ENCODE measurements around the gene FNDC1.
A peak's percentile ranks its signal among the peaks of the same experiment; 100 is the strongest.
"Not testable (repeated sequence)": the region's sequence is repeated elsewhere in the genome, so short reads cannot be mapped to it uniquely, and the experiment has no call there.

Gene FNDC1

DNA sequence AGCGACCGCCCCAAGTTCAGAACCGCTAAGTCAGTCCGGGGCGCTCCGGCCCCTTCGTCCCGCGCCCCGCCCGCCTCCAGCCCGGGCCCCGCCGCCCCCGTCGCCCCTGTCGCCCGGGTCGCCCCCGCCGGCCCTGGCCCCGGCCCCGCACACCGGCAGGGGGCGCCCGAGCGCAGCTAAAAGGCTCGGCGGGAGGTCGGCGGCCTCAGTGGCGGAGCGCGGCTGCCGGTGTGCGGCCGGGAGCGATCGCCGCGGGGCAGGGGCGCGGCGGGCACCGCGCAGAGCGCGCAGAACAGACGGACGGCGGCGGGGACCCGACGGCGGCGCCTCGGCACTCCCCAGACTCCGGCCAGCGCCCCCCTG is at the start of gene FNDC1:
TSS of gene FNDC1 (plus strand) at position 208 of the 363 bp plus-strand sequence. CDS start 197 bp downstream, outside the sequence.
- Histone ChIP-seq H3K27ac (ENCODE audit: low read length) (no peak within 1 kb of the TSS), H3K36me3 (ENCODE audit: control insufficient read depth in 2 of 2, insufficient read depth in 2 of 2, low read length in 2 of 2) (no peaks in the 10 kb centered on the region), H3K27me3 (ENCODE audit: control insufficient read depth in 1 of 2, insufficient read depth in 2 of 2, low read length in 2 of 2) (peaks cover 25 to 40% of the 10 kb centered on the region in 2 donors), H3K9me3 (ENCODE audit: control insufficient read depth in 2 of 2, low read length in 2 of 2) (no peaks in the 10 kb centered on the region), H3K4me1 (ENCODE audit: control insufficient read depth, insufficient read depth, low read length) (peaks cover 18% of the 10 kb centered on the region), H3K4me3 (ENCODE audit: low read length in 2 of 2) (peak within 1 kb of the TSS; percentile 55 to 60), H3K9ac (ENCODE audit: low read length in 2 of 2) (peak within 1 kb of the TSS in 1 of 2 donors; percentile 29)

- Histone ChIP-seq H3K27me3 (ENCODE audit: control insufficient read depth in 1 of 2, insufficient read depth in 2 of 2, low read length in 2 of 2) (no peaks in the 10 kb centered on the region), H3K9ac (ENCODE audit: low read length in 2 of 2) (no peak overlapping the region), H3K4me1 (ENCODE audit: control insufficient read depth, insufficient read depth, low read length) (peaks cover 3% of the 10 kb centered on the region), H3K36me3 (ENCODE audit: control insufficient read depth in 2 of 2, insufficient read depth in 2 of 2, low read length in 2 of 2) (no peaks in the 10 kb centered on the region), H3K4me3 (ENCODE audit: low read length in 2 of 2) (no peak overlapping the region), H3K27ac (ENCODE audit: low read length) (no peak overlapping the region), H3K9me3 (ENCODE audit: control insufficient read depth in 2 of 2, low read length in 2 of 2) (no peaks in the 10 kb centered on the region)
These were observed 49.4 kb upstream of the FNDC1 start for GRCh38 chr6:159119791-159120190.

DNA sequence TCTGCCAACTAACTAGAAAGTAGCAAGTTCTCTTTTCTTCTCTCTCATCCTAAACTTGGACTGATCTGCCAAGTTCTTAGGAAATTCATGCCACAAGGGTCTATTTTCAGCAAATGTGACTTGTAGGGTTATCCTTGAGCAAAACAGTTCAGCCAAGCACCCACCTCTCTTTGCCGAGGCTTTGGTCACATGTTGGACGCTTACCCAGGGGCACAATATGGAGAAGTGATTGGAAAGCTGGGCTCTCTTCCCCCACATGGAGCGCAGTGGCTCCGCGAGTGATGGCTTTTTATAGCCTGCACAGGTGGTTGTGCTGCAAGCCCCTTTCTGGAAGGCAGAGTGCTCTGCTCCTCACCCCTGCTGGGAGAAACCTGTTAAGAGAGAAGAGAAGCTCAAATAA is 47.7 kb upstream of the FNDC1 start:
- Histone ChIP-seq H3K4me1 (ENCODE audit: control insufficient read depth, insufficient read depth, low read length) (peaks cover 3% of the 10 kb centered on the region), H3K27me3 (ENCODE audit: control insufficient read depth in 1 of 2, insufficient read depth in 2 of 2, low read length in 2 of 2) (peaks cover 0 to 3% of the 10 kb centered on the region in 2 donors), H3K9ac (ENCODE audit: low read length in 2 of 2) (no peak overlapping the region), H3K4me3 (ENCODE audit: low read length in 2 of 2) (no peak overlapping the region), H3K9me3 (ENCODE audit: control insufficient read depth in 2 of 2, low read length in 2 of 2) (no peaks in the 10 kb centered on the region), H3K36me3 (ENCODE audit: control insufficient read depth in 2 of 2, insufficient read depth in 2 of 2, low read length in 2 of 2) (no peaks in the 10 kb centered on the region), H3K27ac (ENCODE audit: low read length) (no peak overlapping the region)

- H3K36me3 ChIP-seq (ENCODE audit: control insufficient read depth in 2 of 2, insufficient read depth in 2 of 2, low read length in 2 of 2), result no peaks in the 10 kb centered on the region
- H3K27me3 ChIP-seq (ENCODE audit: control insufficient read depth in 1 of 2, insufficient read depth in 2 of 2, low read length in 2 of 2), result peaks cover 0 to 3% of the 10 kb centered on the region in 2 donors
- no peak overlapping the region for H3K4me3 ChIP-seq (ENCODE audit: low read length in 2 of 2)
- peaks cover under 1% of the 10 kb centered on the region for H3K4me1 ChIP-seq (ENCODE audit: control insufficient read depth, insufficient read depth, low read length)
- H3K27ac ChIP-seq (ENCODE audit: low read length), result no peak overlapping the region
- no peaks in the 10 kb centered on the region for H3K9me3 ChIP-seq (ENCODE audit: control insufficient read depth in 2 of 2, low read length in 2 of 2)
- H3K9ac ChIP-seq (ENCODE audit: low read length in 2 of 2), result no peak overlapping the region
These were observed 46.7 kb upstream of the FNDC1 start for GRCh38 chr6:159122453-159122852.

DNA sequence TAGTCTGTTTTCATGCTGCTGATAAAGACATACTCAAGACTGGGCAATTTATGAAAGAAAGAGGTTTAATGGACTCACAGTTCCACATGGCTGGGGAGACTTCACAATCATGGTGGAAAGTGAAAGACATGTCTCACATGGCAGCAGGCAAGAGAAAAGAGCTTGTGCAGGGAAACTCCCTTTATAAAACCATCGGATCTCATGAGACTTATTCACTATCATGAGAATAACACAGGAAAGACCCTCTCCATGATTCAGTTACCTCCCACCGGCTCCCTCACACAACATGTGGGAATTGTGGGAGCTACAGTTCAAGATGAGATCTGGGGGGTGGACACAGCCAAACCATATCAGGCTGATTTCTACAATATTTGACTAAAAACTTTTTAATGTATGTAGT is 45.4 kb upstream of the FNDC1 start:
- not testable (repeated sequence) for H3K4me3 ChIP-seq (ENCODE audit: low read length in 2 of 2); H3K9me3 ChIP-seq (ENCODE audit: control insufficient read depth in 2 of 2, low read length in 2 of 2); H3K27ac ChIP-seq (ENCODE audit: low read length); H3K36me3 ChIP-seq (ENCODE audit: control insufficient read depth in 2 of 2, insufficient read depth in 2 of 2, low read length in 2 of 2); H3K4me1 ChIP-seq (ENCODE audit: control insufficient read depth, insufficient read depth, low read length); H3K27me3 ChIP-seq (ENCODE audit: control insufficient read depth in 1 of 2, insufficient read depth in 2 of 2, low read length in 2 of 2); H3K9ac ChIP-seq (ENCODE audit: low read length in 2 of 2)

GRCh38 chr6:159125014-159125609 is 44.1 kb upstream of the FNDC1 start:
- no peak overlapping the region for H3K4me3 ChIP-seq (ENCODE audit: low read length in 2 of 2)
- H3K27ac ChIP-seq (ENCODE audit: low read length), result no peak overlapping the region
- H3K9me3 ChIP-seq (ENCODE audit: control insufficient read depth in 2 of 2, low read length in 2 of 2), result no peaks in the 10 kb centered on the region
- no peaks in the 10 kb centered on the region for H3K36me3 ChIP-seq (ENCODE audit: control insufficient read depth in 2 of 2, insufficient read depth in 2 of 2, low read length in 2 of 2)
- H3K4me1 ChIP-seq (ENCODE audit: control insufficient read depth, insufficient read depth, low read length), result no peaks in the 10 kb centered on the region
- no peak overlapping the region for H3K9ac ChIP-seq (ENCODE audit: low read length in 2 of 2)
- peaks cover 0 to 3% of the 10 kb centered on the region in 2 donors for H3K27me3 ChIP-seq (ENCODE audit: control insufficient read depth in 1 of 2, insufficient read depth in 2 of 2, low read length in 2 of 2)

GRCh38 chr6:159125951-159126352 is 43.2 kb upstream of the FNDC1 start:
- H3K4me3 ChIP-seq (ENCODE audit: low read length in 2 of 2), result no peak overlapping the region
- no peaks in the 10 kb centered on the region for H3K4me1 ChIP-seq (ENCODE audit: control insufficient read depth, insufficient read depth, low read length)
- no peaks in the 10 kb centered on the region for H3K9me3 ChIP-seq (ENCODE audit: control insufficient read depth in 2 of 2, low read length in 2 of 2)
- H3K9ac ChIP-seq (ENCODE audit: low read length in 2 of 2), result no peak overlapping the region
- no peaks in the 10 kb centered on the region for H3K36me3 ChIP-seq (ENCODE audit: control insufficient read depth in 2 of 2, insufficient read depth in 2 of 2, low read length in 2 of 2)
- H3K27me3 ChIP-seq (ENCODE audit: control insufficient read depth in 1 of 2, insufficient read depth in 2 of 2, low read length in 2 of 2), result peaks cover 0 to 3% of the 10 kb centered on the region in 2 donors
- no peak overlapping the region for H3K27ac ChIP-seq (ENCODE audit: low read length)

- no peaks in the 10 kb centered on the region for H3K36me3 ChIP-seq (ENCODE audit: control insufficient read depth in 2 of 2, insufficient read depth in 2 of 2, low read length in 2 of 2)
- no peaks in the 10 kb centered on the region for H3K9me3 ChIP-seq (ENCODE audit: control insufficient read depth in 2 of 2, low read length in 2 of 2)
- H3K4me3 ChIP-seq (ENCODE audit: low read length in 2 of 2), result no peak overlapping the region
- no peak overlapping the region for H3K9ac ChIP-seq (ENCODE audit: low read length in 2 of 2)
- no peak overlapping the region for H3K27ac ChIP-seq (ENCODE audit: low read length)
- H3K27me3 ChIP-seq (ENCODE audit: control insufficient read depth in 1 of 2, insufficient read depth in 2 of 2, low read length in 2 of 2), result peaks cover 0 to 3% of the 10 kb centered on the region in 2 donors
- H3K4me1 ChIP-seq (ENCODE audit: control insufficient read depth, insufficient read depth, low read length), result no peaks in the 10 kb centered on the region
These were observed 42.6 kb upstream of the FNDC1 start for GRCh38 chr6:159126590-159126989.

- H3K9me3 ChIP-seq (ENCODE audit: control insufficient read depth in 2 of 2, low read length in 2 of 2), result no peaks in the 10 kb centered on the region
- peaks cover 0 to 3% of the 10 kb centered on the region in 2 donors for H3K27me3 ChIP-seq (ENCODE audit: control insufficient read depth in 1 of 2, insufficient read depth in 2 of 2, low read length in 2 of 2)
- no peaks in the 10 kb centered on the region for H3K4me1 ChIP-seq (ENCODE audit: control insufficient read depth, insufficient read depth, low read length)
- no peak overlapping the region for H3K4me3 ChIP-seq (ENCODE audit: low read length in 2 of 2)
- H3K27ac ChIP-seq (ENCODE audit: low read length), result no peak overlapping the region
- H3K36me3 ChIP-seq (ENCODE audit: control insufficient read depth in 2 of 2, insufficient read depth in 2 of 2, low read length in 2 of 2), result no peaks in the 10 kb centered on the region
- H3K9ac ChIP-seq (ENCODE audit: low read length in 2 of 2), result no peak overlapping the region
These were observed 41.5 kb upstream of the FNDC1 start for GRCh38 chr6:159127701-159128100.

- no peak overlapping the region for H3K9ac ChIP-seq (ENCODE audit: low read length in 2 of 2)
- H3K27ac ChIP-seq (ENCODE audit: low read length), result no peak overlapping the region
- no peaks in the 10 kb centered on the region for H3K4me1 ChIP-seq (ENCODE audit: control insufficient read depth, insufficient read depth, low read length)
- peaks cover 0 to 3% of the 10 kb centered on the region in 2 donors for H3K27me3 ChIP-seq (ENCODE audit: control insufficient read depth in 1 of 2, insufficient read depth in 2 of 2, low read length in 2 of 2)
- no peaks in the 10 kb centered on the region for H3K9me3 ChIP-seq (ENCODE audit: control insufficient read depth in 2 of 2, low read length in 2 of 2)
- no peak overlapping the region for H3K4me3 ChIP-seq (ENCODE audit: low read length in 2 of 2)
- H3K36me3 ChIP-seq (ENCODE audit: control insufficient read depth in 2 of 2, insufficient read depth in 2 of 2, low read length in 2 of 2), result no peaks in the 10 kb centered on the region
These were observed 40.2 kb upstream of the FNDC1 start for GRCh38 chr6:159128978-159129377.

DNA sequence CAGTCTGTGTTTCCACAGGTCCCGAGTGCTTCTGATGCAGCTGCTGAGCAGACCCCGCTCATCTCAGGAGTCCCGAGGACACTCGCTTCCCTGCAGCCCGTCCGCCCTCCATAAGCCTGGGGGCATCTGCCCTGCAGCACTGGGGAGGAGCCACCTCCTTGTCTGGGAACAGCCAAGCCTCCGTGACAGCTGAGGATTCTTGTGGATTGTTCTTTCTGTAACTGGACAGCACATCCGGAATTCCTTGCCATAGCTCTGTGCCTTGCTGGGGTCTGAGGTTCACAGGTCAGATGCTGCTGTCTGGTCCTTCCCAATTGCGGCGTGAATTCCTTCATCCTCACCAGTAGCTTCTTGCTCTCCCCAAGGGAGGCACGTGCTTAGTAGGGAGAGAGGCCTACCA is 38.4 kb upstream of the FNDC1 start:
- Histone ChIP-seq H3K36me3 (ENCODE audit: control insufficient read depth in 2 of 2, insufficient read depth in 2 of 2, low read length in 2 of 2) (no peaks in the 10 kb centered on the region), H3K9me3 (ENCODE audit: control insufficient read depth in 2 of 2, low read length in 2 of 2) (no peaks in the 10 kb centered on the region), H3K4me3 (ENCODE audit: low read length in 2 of 2) (no peak overlapping the region)

More for the DNA sequence above, 38.4 kb upstream of the FNDC1 start:
- H3K27ac ChIP-seq (ENCODE audit: low read length), result no peak overlapping the region
- H3K27me3 ChIP-seq (ENCODE audit: control insufficient read depth in 1 of 2, insufficient read depth in 2 of 2, low read length in 2 of 2), result peaks cover 0 to 3% of the 10 kb centered on the region in 2 donors
- H3K4me1 ChIP-seq (ENCODE audit: control insufficient read depth, insufficient read depth, low read length), result no peaks in the 10 kb centered on the region
- H3K9ac ChIP-seq (ENCODE audit: low read length in 2 of 2), result no peak overlapping the region
